GM13976 (cell line): ENCODE data around the gene CYRIA.

ENCODE experiments used
- DNase-seq: peaks from one replicate; pipeline ENCODE4 v3.0.0; 2012; ENCODE audit warnings: low spot score
- in situ Hi-C: fragments of 300-500 bp; cut with MboI; formaldehyde crosslinking; loops from one replicate; pipeline ENCODE4 v1.12.0; 2022; ENCODE audit warnings: low sequenced_read_pairs, mixed read lengths, inconsistent platforms; ENCODE audit not compliant: unreplicated experiment
- TF ChIP-seq, protein P1 (sequence below): IDR thresholded peaks from 2 replicates; pipeline ENCODE4 v1.5.1; 2012; ENCODE audit warnings: borderline replicate concordance, mild to moderate bottlenecking; ENCODE audit not compliant: insufficient read depth; ENCODE audit errors: extremely low read depth, missing control alignments, control extremely low read depth

Gene CYRIA

DNA sequence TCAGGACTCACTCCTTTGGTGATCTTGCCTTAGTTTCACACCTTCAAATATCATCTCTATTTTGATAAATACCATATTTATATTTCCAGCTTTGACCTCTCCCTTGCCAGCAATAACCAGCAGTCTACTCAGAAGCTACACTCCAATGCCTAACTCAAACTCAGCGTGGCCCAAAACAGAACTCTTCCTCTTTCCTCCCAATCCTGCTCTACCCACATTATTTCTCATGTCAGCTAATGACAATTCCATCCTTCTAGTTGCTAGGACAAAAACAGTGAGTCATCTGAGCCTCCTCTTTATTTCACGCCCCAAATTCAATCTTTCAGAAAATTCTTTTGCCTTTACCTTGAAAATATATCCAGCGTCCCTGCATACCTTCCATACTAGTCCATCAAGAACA, 23.5 kb downstream of the CYRIA start:
- no peak for DNase-seq
- TF ChIP-seq, protein P1, sequence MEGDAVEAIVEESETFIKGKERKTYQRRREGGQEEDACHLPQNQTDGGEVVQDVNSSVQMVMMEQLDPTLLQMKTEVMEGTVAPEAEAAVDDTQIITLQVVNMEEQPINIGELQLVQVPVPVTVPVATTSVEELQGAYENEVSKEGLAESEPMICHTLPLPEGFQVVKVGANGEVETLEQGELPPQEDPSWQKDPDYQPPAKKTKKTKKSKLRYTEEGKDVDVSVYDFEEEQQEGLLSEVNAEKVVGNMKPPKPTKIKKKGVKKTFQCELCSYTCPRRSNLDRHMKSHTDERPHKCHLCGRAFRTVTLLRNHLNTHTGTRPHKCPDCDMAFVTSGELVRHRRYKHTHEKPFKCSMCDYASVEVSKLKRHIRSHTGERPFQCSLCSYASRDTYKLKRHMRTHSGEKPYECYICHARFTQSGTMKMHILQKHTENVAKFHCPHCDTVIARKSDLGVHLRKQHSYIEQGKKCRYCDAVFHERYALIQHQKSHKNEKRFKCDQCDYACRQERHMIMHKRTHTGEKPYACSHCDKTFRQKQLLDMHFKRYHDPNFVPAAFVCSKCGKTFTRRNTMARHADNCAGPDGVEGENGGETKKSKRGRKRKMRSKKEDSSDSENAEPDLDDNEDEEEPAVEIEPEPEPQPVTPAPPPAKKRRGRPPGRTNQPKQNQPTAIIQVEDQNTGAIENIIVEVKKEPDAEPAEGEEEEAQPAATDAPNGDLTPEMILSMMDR = no peak
- in situ Hi-C loops = no loop called here

DNA sequence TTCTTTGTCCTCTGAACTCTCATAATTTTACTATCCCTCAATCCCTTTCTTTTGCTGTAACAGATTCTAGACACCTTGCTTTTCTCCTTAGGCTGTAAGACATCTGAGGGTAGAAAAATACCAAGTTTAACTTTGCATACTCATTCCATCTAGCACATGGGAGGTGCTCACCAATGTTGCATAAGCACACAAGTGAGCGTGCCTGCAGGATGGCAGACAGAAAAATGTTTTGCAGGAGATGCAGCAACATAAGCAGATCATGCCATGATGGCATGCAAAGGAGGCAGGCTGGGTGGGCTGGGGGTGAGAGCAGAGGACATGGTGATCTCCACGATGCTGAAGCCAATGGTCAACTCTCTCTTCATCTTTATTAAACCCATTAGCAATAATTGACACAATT, 24.1 kb downstream of the CYRIA start:
- TF ChIP-seq, protein P1 = no peak
- no peak for DNase-seq
- in situ Hi-C loops = no loop called here

DNA sequence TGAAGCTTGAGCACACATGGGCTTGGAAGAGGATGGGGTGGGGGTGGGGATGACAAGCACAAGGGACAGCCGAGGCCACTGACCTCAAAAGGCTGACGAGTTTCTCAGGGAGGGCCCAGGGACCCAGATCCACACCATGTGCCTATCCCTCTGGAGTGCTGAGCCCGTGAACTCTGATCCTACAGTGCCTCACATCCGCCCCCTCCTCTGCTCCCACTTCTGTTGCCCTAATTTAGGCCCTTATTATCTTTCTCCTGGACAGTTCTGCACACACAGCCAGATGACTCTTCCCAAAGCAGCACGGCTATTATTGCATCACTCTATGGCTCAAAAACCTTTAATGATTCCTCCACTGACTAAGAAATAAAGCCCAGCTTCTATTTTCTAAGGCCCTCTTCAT, 24.8 kb downstream of the CYRIA start:
- no peak for DNase-seq
- in situ Hi-C loops = no loop called here
- TF ChIP-seq, protein P1 = no peak

DNA sequence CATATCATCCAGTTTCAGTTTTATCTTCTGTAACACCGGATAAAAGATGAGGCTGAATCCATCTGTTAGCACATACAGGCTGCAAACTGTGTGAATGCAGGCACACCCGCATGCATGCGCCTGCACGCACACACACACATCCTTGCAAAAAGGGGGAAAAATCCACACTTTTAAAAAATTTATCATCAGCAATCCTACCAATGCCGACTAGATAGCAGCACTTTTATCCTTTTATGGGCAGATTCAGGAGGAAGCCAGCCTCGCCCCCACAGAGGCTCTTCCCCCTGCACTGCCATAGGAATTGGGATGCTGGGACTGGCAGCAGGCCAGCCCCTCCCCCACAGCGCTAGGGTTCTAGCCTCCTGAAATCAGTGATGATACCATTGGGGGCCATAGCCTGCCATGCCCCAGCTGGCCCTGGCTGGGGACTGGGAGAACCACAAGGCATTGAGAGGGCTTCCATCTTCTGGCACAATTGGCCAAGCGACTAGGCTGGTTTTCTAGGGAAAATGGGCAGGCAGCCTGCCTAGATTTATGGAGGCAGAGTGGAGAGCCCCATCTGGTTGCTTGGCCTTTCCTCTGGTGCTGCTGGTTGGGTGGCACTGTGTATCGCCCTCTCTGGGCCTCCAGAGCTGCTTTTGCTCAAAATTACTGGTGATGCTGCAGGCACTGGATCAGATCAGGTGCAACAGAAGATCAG, 25.5 kb downstream of the CYRIA start:
- in situ Hi-C loops = no loop called here
- no peak for DNase-seq
- TF ChIP-seq, protein P1 = no peak

DNA sequence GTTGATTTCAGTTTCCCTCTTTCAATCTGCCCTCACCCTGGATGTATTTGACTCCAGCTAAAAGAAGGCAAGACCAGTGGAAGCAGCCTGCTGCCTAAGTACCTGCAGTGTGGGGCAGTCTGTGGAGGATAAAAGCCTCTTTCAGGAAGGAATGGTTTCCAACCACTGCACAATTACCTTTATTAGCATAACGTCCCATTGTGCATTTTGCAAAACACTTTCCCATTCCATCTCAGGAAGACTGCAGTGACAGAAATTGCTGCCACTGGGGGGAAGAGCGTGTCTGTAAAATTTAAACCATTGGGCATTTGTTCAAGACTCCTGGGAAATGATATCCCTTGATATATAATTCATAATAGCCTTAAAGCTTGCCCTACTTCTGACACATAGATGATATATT, 26.2 kb downstream of the CYRIA start:
- TF ChIP-seq, protein P1 = no peak
- no peak for DNase-seq
- in situ Hi-C loops = no loop called here

DNA sequence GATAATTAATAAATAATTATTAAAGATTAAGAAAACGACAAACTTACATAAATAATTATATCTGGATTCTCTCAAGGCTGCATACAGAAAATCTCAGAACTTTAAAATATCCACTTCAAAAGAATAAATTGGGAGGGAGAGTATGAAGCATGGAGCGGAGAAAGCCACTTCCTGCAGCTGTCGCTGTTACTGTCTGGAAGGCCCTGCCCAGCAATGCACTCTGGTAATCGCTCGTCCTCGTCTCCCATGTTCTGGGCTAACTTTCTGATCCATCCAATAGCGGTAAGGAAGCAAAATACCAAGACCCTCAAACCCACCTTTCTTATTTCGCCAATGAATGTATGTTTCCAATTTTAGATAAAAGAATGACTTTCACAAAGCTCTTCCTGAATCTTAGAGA, 26.7 kb downstream of the CYRIA start:
- TF ChIP-seq, protein P1 = no peak
- DNase-seq = no peak
- in situ Hi-C loops = no loop called here

DNA sequence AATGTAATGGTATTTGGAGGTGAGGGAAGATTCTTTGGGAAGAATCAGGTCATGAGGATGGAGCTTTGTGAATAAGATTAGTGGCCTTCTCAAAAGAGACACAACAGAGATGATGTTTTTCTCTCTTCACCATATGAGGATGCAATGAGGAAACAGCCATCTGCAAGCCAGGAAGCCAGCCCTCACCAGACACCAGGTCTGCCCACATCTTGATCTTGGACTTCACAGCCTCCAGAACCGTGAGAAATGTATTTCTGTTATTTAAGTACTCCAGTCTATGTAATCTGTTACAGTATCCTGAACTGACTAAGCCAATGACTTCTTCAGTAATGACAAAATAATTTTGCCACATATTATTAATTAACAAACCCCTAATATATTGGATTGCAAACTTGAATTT, 28.3 kb downstream of the CYRIA start:
- TF ChIP-seq, protein P1 = no peak
- no peak for DNase-seq
- in situ Hi-C loops = no loop called here
